GM23248 (cell line): Measurements from ENCODE around the gene PRR27. TPM values are rescaled to one million over a fixed set of nuclear protein-coding genes. Genes with fewer than 3 reads are reported as not detected.

Experiments used
- DNase-seq: peaks from one replicate; pipeline ENCODE4 v3.0.0-alpha.2; 2015
- H2AFZ ChIP-seq: fragments of 200-600 bp; sonication (generic); 2 replicates; pipeline ENCODE4 v1.6.1; 2016; ENCODE audit warnings: antibody characterized with exemption
- H3F3A ChIP-seq: fragments of 200-600 bp; sonication (generic); 2 replicates; pipeline ENCODE4 v1.6.1; 2016; ENCODE audit warnings: mild to moderate bottlenecking, antibody characterized with exemption, mixed run types; ENCODE audit not compliant: insufficient read depth
- H3K27ac ChIP-seq: fragments of 200-600 bp; sonication (generic); 2 replicates; pipeline ENCODE4 v1.5.1; 2016; ENCODE audit warnings: mild to moderate bottlenecking
- H3K27me3 ChIP-seq: fragments of 200-600 bp; sonication (generic); replicated peaks from 2 replicates; pipeline ENCODE4 v1.6.1; 2016; ENCODE audit warnings: mild to moderate bottlenecking; ENCODE audit not compliant: insufficient read depth
- H3K36me3 ChIP-seq: fragments of 200-600 bp; sonication (generic); 2 replicates; pipeline ENCODE4 v1.6.1; 2016; ENCODE audit warnings: low read depth, mild to moderate bottlenecking
- H3K4me1 ChIP-seq: fragments of 200-600 bp; sonication (generic); 2 replicates; pipeline ENCODE4 v1.6.1; 2016; ENCODE audit warnings: mild to moderate bottlenecking; ENCODE audit not compliant: insufficient read depth
- H3K4me2 ChIP-seq: fragments of 200-600 bp; sonication (generic); one replicate; pipeline ENCODE4 v1.6.1; 2016; ENCODE audit warnings: mild to moderate bottlenecking; ENCODE audit not compliant: unreplicated experiment
- H3K4me3 ChIP-seq: fragments of 200-600 bp; sonication (generic); 2 replicates; pipeline ENCODE4 v1.5.1; 2016; ENCODE audit warnings: mild to moderate bottlenecking
- H3K79me2 ChIP-seq: fragments of 200-600 bp; sonication (generic); 2 replicates; pipeline ENCODE4 v1.6.1; 2016; ENCODE audit warnings: mild to moderate bottlenecking; ENCODE audit not compliant: insufficient read depth
- H3K9ac ChIP-seq: fragments of 200-600 bp; sonication (generic); 2 replicates; pipeline ENCODE4 v1.6.1; 2016; ENCODE audit warnings: mild to moderate bottlenecking
- H3K9me2 ChIP-seq: fragments of 200-600 bp; sonication (generic); 2 replicates; pipeline ENCODE4 v1.6.1; 2016; ENCODE audit warnings: mixed run types, mild to moderate bottlenecking, moderate library complexity; ENCODE audit not compliant: insufficient read depth
- H3K9me3 ChIP-seq: fragments of 200-600 bp; sonication (generic); one replicate; pipeline ENCODE4 v1.6.1; 2017; ENCODE audit warnings: low read depth
- H4K20me1 ChIP-seq: fragments of 200-600 bp; sonication (generic); 2 replicates; pipeline ENCODE4 v1.6.0; 2016; ENCODE audit not compliant: insufficient read depth
- EZH2 ChIP-seq: fragments of 200-600 bp; sonication (generic); IDR thresholded peaks from 2 replicates; pipeline ENCODE4 v1.6.1; 2018; ENCODE audit warnings: antibody characterized with exemption, mild to moderate bottlenecking; ENCODE audit not compliant: insufficient read depth, poor library complexity, severe bottlenecking
- EZH2phosphoT487 ChIP-seq: fragments of 200-600 bp; sonication (generic); IDR thresholded peaks from 2 replicates; pipeline ENCODE4 v1.6.1; 2018; ENCODE audit warnings: antibody characterized with exemption, moderate library complexity, mild to moderate bottlenecking, low read depth; ENCODE audit not compliant: insufficient read depth
- WGBS, 2 experiments: methylation state at CpG; one replicate each; pipeline ENCODE4 v1.1.6; 2015 to 2017; ENCODE audit warnings: low lambda C conversion rate in 2 of 2, low coverage in 1 of 2; ENCODE audit errors: missing lambda C conversion rate in 2 of 2; 5-methylcytosine and 5-hydroxymethylcytosine counted together
- in situ Hi-C: fragments of 300-500 bp; cut with MboI; formaldehyde crosslinking; loops from 2 replicates; pipeline ENCODE4 v1.15.0; 2020
- polyA plus RNA-seq: library from polyadenylated mRNA; unstranded; fragments of >200 nt; fragmentation: Nextera tagmentation; extraction: Ambion mirVana; gene quantifications from 2 replicates; pipeline ENCODE4 v1.2.1, GENCODE V29; 2016
- total RNA-seq: library from RNA; depleted of rRNA; stranded (reverse); fragments of >200 nt; shearing (Covaris generic); gene quantifications from 2 replicates; pipeline ENCODE4 v1.2.3, GENCODE V29; 2014

The PRR27 gene
- total and polyA plus RNA-seq, 2 experiments from 2014 or later, result not detected

- no peaks in the 10 kb centered on the region for H3F3A ChIP-seq
- H2AFZ ChIP-seq, result no peak overlapping the region
- H3K27ac ChIP-seq, result no peak overlapping the region
- DNase-seq, result no peak
- no peaks in the 10 kb centered on the region for H3K4me1 ChIP-seq
- TF ChIP-seq EZH2phosphoT487, result no peak
- no peak for TF ChIP-seq EZH2
- H3K9me2 ChIP-seq, result no peaks in the 10 kb centered on the region
- no peak overlapping the region for H3K4me2 ChIP-seq
- 3 to 6% methylated on average over 5 of the region's 5 CpGs for WGBS, 2 experiments
- no peaks in the 10 kb centered on the region for H3K27me3 ChIP-seq
- no peaks in the 10 kb centered on the region for H4K20me1 ChIP-seq
- in situ Hi-C loops, result loop anchor here (25.0 kb wide), 1 partner anchor 490 kb away; no protein-coding TSS in a partner anchor
- no peaks in the 10 kb centered on the region for H3K9me3 ChIP-seq
- no peak overlapping the region for H3K9ac ChIP-seq
- H3K36me3 ChIP-seq, result no peaks in the 10 kb centered on the region
- H3K79me2 ChIP-seq, result no peaks in the 10 kb centered on the region
- H3K4me3 ChIP-seq, result no peak overlapping the region
Observed at GRCh38 chr4:70177090-70177489, 23.1 kb downstream of the PRR27 start.

GRCh38 chr4:70178075-70178660 is 24.1 kb downstream of the PRR27 start:
- in situ Hi-C loops, result loop anchor here (25.0 kb wide), 1 partner anchor 491 kb away; no protein-coding TSS in a partner anchor

GRCh38 chr4:70179811-70180210 is 25.8 kb downstream of the PRR27 start:
- no peaks in the 10 kb centered on the region for H3K79me2 ChIP-seq
- H3F3A ChIP-seq, result no peaks in the 10 kb centered on the region
- no peaks in the 10 kb centered on the region for H3K36me3 ChIP-seq
- H3K27me3 ChIP-seq, result no peaks in the 10 kb centered on the region
- no peaks in the 10 kb centered on the region for H4K20me1 ChIP-seq
- H3K9me3 ChIP-seq, result no peaks in the 10 kb centered on the region
- WGBS, 2 experiments, result 30 to 34% methylated on average over 2 of the region's 2 CpGs
- no peak overlapping the region for H3K4me3 ChIP-seq
- no peak overlapping the region for H3K27ac ChIP-seq
- no peaks in the 10 kb centered on the region for H3K9me2 ChIP-seq
- H3K4me2 ChIP-seq, result no peak overlapping the region
- in situ Hi-C loops, result loop anchor here (25.0 kb wide), 1 partner anchor 493 kb away; no protein-coding TSS in a partner anchor
- H2AFZ ChIP-seq, result no peak overlapping the region
- no peak overlapping the region for H3K9ac ChIP-seq
- TF ChIP-seq EZH2phosphoT487 (no peak), EZH2 (no peak)
- DNase-seq, result no peak
- no peaks in the 10 kb centered on the region for H3K4me1 ChIP-seq

More at GRCh38 chr4:70178075-70178660, 24.1 kb downstream of the PRR27 start:
- H3K4me1 ChIP-seq, result no peaks in the 10 kb centered on the region
- no peaks in the 10 kb centered on the region for H3K9me3 ChIP-seq
- H2AFZ ChIP-seq, result no peak overlapping the region
- H3K79me2 ChIP-seq, result no peaks in the 10 kb centered on the region
- no peaks in the 10 kb centered on the region for H3K36me3 ChIP-seq
- H3K27ac ChIP-seq, result no peak overlapping the region
- no peaks in the 10 kb centered on the region for H3F3A ChIP-seq
- H3K9ac ChIP-seq, result no peak overlapping the region
- no peak overlapping the region for H3K4me2 ChIP-seq
- no peak for TF ChIP-seq EZH2
- TF ChIP-seq EZH2phosphoT487, result no peak
- 48 to 49% methylated on average over 4 to 5 of the region's 5 CpGs for WGBS, 2 experiments
- H3K27me3 ChIP-seq, result no peaks in the 10 kb centered on the region
- H3K9me2 ChIP-seq, result no peaks in the 10 kb centered on the region
- no peaks in the 10 kb centered on the region for H4K20me1 ChIP-seq
- no peak for DNase-seq
- no peak overlapping the region for H3K4me3 ChIP-seq

GRCh38 chr4:70181864-70182263 is 27.8 kb downstream of the PRR27 start:
- no peak overlapping the region for H2AFZ ChIP-seq
- H3K27ac ChIP-seq, result no peak overlapping the region
- H3K4me3 ChIP-seq, result no peak overlapping the region
- H3K9me3 ChIP-seq, result no peaks in the 10 kb centered on the region
- 4 to 8% methylated on average over 1 of the region's 1 CpG for WGBS, 2 experiments
- H3K9ac ChIP-seq, result no peak overlapping the region
- no peaks in the 10 kb centered on the region for H3K4me1 ChIP-seq
- in situ Hi-C loops, result loop anchor here (25.0 kb wide), 1 partner anchor 495 kb away; no protein-coding TSS in a partner anchor
- H3K9me2 ChIP-seq, result no peaks in the 10 kb centered on the region
- no peaks in the 10 kb centered on the region for H3K27me3 ChIP-seq
- H3F3A ChIP-seq, result no peaks in the 10 kb centered on the region
- no peak overlapping the region for H3K4me2 ChIP-seq
- no peak for DNase-seq
- no peaks in the 10 kb centered on the region for H3K79me2 ChIP-seq
- H3K36me3 ChIP-seq, result no peaks in the 10 kb centered on the region
- TF ChIP-seq EZH2 (no peak), EZH2phosphoT487 (no peak)
- H4K20me1 ChIP-seq, result no peaks in the 10 kb centered on the region
